ENCODE data around the gene CHRDL2.
"Not testable (repeated sequence)": the region's sequence is repeated elsewhere in the genome, so short reads cannot be mapped to it uniquely, and the experiment has no call there.

CHRDL2 gene

GRCh38 chr11:74679513-74679865 lies 51.7 kb downstream of the CHRDL2 start:
- DNase-seq = peak in 10 of 42 donors; percentile 3 to 27 (median 10)
- intact Hi-C loops (cut with DNase I) = no loop called here

- intact Hi-C loops (cut with DNase I) = no loop called here
Measured at GRCh38 chr11:74678591-74679512, 52.4 kb downstream of the CHRDL2 start.

GRCh38 chr11:74678041-74678440 lies 53.2 kb downstream of the CHRDL2 start:
- DNase-seq = peak in 4 of 42 donors; percentile 5 to 26 (median 16)
- intact Hi-C loops (cut with DNase I) = no loop called here

More at GRCh38 chr11:74678591-74679512, 52.4 kb downstream of the CHRDL2 start:
- DNase-seq = peak in 9 of 42 donors; percentile 3 to 32 (median 8)

- intact Hi-C loops (cut with DNase I) = no loop called here
- peak in 2 of 42 donors; percentile 14 for DNase-seq
Measured at GRCh38 chr11:74677131-74677530, 54.1 kb downstream of the CHRDL2 start.

GRCh38 chr11:74676596-74676995 lies 54.6 kb downstream of the CHRDL2 start:
- intact Hi-C loops (cut with DNase I) = no loop called here
- peak in 4 of 42 donors; percentile 3 to 37 (median 13) for DNase-seq

- intact Hi-C loops (cut with DNase I) = no loop called here
- no peak for DNase-seq
Measured at GRCh38 chr11:74675761-74676160, 55.5 kb downstream of the CHRDL2 start.

GRCh38 chr11:74673693-74674360 lies 57.4 kb downstream of the CHRDL2 start:
- intact Hi-C loops (cut with DNase I) = no loop called here

GRCh38 chr11:74672956-74673692 lies 58.1 kb downstream of the CHRDL2 start:
- peak in 18 of 42 donors; percentile 21 to 76 (median 39) for DNase-seq

More at GRCh38 chr11:74673693-74674360, 57.4 kb downstream of the CHRDL2 start:
- peak in 16 of 42 donors; percentile 37 to 89 (median 57) for DNase-seq

GRCh38 chr11:74672332-74672955 lies 58.8 kb downstream of the CHRDL2 start:
- intact Hi-C loops (cut with DNase I) = no loop called here
- no peak for DNase-seq

More at GRCh38 chr11:74672956-74673692, 58.1 kb downstream of the CHRDL2 start:
- intact Hi-C loops (cut with DNase I) = no loop called here

GRCh38 chr11:74671520-74672196 lies 59.6 kb downstream of the CHRDL2 start:
- intact Hi-C loops (cut with DNase I) = no loop called here

GRCh38 chr11:74670171-74670570 lies 61.1 kb downstream of the CHRDL2 start:
- peak in 1 of 42 donors; percentile 30 for DNase-seq
- intact Hi-C loops (cut with DNase I) = no loop called here

More at GRCh38 chr11:74671520-74672196, 59.6 kb downstream of the CHRDL2 start:
- DNase-seq = no peak

GRCh38 chr11:74669211-74670160 lies 61.7 kb downstream of the CHRDL2 start:
- intact Hi-C loops (cut with DNase I) = no loop called here
- no peak for DNase-seq

- DNase-seq = no peak
- intact Hi-C loops (cut with DNase I) = no loop called here
Measured at GRCh38 chr11:74663315-74663714, 67.9 kb downstream of the CHRDL2 start.

GRCh38 chr11:74662487-74663103 lies 68.6 kb downstream of the CHRDL2 start:
- DNase-seq = no peak
- intact Hi-C loops (cut with DNase I) = no loop called here

- DNase-seq; intact Hi-C loops (cut with DNase I): not testable (repeated sequence)
Measured at GRCh38 chr11:74659124-74659523, 72.1 kb downstream of the CHRDL2 start.

- intact Hi-C loops (cut with DNase I) = no loop called here
- DNase-seq = no peak
Measured at GRCh38 chr11:74654976-74655375, 76.2 kb downstream of the CHRDL2 start.

GRCh38 chr11:74650498-74650897 lies 80.7 kb downstream of the CHRDL2 start:
- no peak for DNase-seq
- intact Hi-C loops (cut with DNase I) = no loop called here

Measured in head of caudate nucleus (tissue), 42 donors.